Cerebellar nuclear complex (tissue), 1 donor: ENCODE measurements around the gene SLC7A10.
"Not testable (repeated sequence)": the region's sequence is repeated elsewhere in the genome, so short reads cannot be mapped to it uniquely, and the experiment has no call there.

Experiments used
- DNase-seq, 2 experiments: peaks; one replicate each; lab custom pipeline; 2025; lab: John Stamatoyannopoulos, UW

SLC7A10 gene

DNA sequence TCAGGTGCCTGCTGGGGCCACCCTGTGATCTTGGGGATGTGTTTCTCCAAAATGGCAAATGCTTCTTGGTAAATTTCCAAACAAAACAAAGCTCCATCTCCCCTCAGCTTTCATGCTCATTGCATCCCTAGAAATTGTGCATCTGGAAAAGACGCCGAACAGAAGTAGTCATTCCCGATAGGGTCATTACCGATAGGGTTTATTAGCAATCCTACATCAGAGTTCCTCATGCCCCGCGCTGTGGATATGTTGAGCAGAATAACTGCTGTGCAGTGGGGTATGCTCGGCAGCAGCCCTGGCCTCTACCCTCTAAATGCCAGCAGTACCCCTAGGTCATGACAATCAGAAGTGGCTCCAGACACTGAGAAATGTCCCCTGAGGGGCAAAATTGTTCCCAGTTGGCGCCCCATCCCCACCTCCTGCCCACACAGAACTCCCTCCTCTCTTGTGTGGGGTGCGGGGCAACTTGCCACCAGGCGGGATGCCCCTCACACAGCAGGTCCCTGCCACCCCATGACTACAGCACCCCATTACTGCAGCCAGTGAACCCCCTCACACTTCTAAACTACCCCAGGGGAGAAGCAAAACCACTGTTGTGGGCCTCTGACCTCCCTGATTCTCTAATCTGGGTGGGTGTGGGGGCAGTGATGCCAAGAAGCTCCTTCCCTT is 13.0 kb upstream of the SLC7A10 start:
- DNase-seq: no peak

DNA sequence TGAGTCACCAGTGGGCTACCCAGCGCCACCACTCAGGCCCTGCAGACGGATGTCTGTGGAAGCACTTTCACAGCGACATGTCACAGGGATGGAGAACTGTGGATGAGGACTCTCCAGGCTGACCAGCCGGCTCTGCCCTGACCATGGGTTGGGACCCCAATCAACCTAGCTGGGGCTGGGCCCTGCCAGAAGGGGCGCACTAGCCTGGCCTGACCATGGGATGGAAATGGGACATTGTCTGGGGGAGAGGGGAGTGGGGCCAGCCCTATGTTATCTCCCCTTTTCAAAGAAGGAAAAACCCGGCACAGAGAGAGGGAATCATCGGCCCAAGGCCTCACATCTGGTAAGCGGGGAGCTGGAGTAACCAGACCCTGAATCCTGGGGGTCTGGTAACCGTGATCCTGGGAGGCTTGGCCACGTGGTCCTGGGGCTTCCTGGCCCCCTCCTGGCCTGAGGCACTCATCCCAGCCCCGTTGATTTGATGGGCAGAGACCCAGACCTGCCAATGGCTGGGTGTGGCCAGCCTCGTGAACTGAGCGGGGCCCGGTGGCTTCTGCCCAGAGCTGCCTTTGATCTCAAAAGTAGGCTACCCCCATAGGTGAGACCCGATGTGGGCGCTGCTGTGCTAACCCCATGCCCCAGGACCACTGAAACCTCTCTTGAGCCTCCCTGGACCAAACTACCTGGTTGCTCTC is 11.2 kb upstream of the SLC7A10 start:
- DNase-seq: no peak

DNA sequence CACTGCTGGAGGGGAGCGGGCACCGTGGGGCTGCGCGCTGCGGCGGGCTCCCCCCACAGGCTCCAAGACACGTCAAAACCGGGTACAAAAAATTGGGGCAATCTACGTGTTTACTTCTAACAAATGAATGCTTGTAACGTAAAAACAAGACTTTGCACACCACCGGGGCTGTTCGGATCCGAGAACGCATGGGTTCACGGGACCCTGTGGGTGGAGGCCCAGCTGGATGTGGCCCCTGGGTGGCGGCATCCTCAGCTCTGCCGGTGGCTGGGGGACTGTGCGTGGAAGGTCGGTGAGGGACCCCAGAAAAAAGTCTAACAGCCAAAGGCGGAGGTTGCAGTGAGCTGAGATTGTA is 10.3 kb upstream of the SLC7A10 start:
- DNase-seq: no peak

DNA sequence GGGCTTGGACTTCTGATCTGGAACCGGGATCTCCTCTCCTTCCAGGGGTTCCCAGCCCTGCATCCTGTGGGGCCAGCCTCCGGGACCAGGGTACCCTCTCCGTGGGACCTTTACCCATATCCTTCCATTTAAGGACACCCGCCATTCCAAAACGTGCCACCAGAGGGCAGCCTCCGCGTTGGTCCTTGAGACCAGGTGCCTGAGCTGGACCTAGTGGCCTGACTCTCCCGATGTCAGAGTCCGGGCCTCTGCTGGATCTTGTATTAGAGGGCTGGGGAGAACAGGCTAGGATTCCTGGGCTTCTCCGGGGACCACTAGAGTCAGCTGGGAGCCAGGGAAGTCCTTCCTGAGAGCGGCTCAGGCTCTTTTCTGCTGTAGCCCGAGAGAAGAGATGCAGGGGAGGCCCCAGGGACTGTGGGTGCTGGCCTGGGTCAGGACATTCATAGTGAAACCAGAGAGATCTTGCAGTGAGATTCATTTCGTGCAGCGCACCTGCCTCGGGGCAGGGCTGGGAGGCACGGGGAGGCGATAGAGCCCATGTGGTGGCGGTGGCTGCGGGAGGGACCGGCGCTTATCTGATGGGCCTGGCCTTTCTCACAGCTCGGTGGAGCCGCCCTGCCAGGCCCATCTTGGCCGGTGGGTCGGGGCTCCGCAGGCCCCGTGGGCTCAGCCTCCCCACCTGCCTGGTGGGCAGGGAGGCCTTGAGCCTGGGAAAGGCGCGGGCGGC is 9.8 kb upstream of the SLC7A10 start:
- DNase-seq: peak in 1 of 2 experiments; percentile 1

DNA sequence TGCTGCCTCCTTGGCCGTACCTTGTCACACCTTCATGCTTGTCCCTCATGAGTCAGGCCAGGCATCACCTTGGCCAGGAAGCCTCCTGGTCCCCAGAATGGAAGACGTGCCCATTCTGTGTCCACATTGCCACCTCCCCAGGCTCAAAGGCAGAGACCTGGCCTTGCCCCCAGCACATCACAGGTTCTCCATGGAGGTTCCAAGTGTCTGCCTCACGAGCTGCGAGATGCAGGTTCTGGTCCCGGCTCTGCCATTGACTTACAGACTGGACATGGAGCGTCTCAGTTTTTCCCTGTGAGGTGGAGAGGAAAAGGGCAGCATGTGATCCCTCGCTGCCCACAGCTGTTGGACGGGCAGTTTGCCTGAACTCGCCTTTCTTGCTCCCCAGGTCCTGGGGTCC is 9.1 kb upstream of the SLC7A10 start:
- no peak for DNase-seq

DNA sequence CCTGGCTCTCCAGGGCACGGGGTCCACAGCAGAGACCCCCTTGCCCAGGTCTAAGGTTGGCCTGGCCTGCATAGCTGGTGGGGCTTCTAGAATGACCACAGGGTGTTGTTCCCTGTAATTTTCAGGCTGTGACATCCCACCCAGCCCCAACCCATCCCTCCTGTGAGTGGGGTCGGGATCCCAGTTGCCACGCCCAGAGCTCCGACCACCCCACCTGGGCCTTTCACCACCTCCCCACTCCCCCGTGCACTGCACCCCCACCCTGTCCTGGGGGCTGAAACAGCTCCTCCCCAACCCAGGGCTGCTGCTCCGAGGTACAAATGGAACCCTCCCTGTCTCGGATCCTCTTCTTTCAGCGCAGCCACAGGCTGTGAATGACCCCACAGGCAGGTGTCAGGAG is 8.4 kb upstream of the SLC7A10 start:
- no peak for DNase-seq

DNA sequence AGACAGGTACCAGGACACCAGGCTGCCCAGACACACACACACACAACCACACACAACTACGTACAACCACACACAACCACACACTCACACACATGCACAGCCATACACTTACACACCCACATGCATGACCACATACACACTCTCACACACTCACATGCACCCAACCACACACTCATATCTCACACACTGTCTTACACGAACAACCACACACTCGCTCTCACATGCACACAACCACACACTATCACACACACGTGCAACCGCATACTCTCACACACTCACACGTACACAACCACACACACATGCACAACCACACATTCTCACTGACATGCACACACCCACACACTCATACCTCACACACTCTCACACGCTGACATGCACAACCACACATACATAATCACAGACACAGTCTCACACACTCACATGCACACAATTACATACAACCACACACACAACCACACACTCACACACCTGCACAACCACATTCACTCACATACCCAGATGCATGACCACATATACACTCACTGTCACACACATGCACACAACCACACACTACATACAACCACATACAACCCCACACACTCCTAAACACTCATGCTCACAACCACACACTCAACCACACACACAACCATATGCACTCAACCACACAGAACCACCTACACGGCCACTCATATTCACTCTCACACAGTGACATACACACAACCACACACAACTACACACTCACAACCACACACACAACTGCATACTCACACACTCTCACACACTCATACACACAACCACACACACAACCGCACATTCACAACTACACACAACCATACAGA is 7.6 kb upstream of the SLC7A10 start:
- DNase-seq: no peak

DNA sequence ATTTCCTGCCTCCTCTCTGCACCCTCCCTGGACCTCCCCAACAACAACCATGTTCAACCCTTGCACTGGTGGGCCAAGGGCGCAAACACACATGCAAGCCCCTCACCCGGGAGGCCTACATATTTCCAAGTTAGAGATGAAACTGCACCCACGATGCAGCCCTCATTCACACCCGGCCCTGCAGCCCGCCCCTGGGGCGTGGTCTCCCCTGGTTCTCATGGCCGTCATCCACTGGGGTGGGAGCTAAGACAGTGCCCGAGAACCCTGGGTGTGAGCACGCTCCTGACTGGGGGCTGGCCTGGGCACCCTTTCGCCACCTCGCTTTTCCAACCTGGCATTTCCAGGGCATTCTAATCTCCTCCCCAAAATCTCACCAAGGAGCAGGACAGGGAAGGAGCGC is 7.0 kb upstream of the SLC7A10 start:
- no peak for DNase-seq

DNA sequence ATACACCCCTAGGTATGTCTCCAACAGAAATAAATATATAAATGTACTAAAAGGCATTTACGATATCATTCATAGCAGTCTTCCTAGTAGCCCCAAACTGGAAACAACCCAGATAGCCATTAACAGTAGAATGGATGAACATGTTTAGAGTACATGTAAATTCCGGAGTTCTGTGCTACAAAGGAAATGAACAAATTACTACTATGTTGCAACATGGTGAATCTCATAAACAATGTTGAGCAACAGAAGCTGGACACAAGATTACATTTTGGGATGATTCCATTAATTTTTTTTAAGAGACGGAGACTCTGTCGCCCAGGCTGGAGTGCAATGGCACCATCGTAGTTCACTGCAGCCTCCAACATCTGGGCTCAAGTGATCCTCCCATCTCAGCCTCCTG is 5.9 kb upstream of the SLC7A10 start:
- no peak for DNase-seq

DNA sequence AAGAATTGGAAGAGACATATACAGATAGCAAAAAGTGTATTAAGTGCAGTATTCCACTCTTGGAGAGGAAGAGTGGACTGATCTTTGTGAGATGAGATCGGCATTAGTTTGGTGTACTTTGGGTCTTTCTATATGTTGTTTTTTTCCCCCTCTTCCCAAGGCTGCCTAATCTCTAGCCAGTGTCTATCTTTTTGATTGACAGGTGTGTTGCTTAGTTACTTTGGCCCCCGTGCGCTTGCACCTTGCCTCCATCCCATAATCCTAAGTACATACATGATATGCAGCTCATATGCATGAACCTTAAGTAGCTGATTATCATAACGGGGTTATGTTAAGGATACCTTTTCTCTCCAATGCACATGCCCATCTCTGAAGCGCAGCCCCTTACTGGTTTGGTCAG is 4.3 kb upstream of the SLC7A10 start:
- DNase-seq: no peak

DNA sequence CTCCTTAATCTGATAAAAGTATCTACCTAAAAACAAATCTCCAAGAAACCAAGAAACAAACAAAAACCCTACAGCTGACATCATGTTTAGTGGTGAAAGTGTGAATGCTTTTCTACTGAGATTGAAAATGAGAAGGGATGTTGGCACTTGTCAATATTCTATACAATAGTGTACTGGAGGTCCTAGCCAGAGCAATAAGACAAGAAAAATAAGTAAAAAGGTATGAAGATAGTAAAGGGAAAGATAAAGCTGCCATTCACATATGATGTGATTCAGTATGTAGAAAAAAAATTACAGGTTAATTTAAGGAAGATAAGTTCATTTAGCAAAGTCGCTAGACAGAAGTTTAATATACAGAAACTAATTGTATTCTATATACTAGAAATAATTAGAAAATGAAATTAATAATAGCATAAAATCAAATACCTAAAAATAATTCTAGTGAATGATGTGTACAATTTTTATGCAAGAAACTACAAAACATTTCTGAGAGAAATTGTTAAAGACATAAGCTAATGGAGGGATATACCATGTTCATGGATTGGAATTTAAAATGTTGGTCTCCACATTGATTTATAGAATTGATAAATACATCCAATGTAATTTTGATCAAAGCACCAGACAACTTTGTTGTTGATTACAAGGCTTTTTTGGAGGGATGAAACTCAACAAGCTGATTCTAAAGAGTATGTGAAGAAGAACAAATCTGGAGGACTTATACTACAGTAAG is 2.4 kb upstream of the SLC7A10 start:
- no peak for DNase-seq

DNA sequence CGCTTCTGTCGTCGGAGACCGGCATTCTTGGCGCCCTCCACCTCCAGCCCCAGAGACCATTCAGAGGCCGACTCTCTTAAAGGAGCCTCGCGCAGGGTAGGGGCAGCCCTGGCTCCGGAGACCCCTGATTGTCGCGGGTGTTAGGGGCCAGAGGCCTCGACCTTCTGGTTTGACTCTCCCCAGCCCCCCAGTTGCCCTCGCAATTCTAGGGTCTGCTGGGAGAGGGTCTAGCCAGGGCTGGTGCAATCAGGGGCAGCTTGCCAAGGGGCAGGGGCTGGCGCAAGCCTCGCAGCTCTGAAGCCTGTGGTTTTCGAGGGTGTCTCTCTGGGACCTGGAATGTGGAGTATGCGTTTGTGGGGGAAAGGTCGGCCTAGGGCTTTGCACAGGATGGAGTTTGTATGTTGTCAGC is 1.6 kb upstream of the SLC7A10 start:
- DNase-seq: no peak

DNA sequence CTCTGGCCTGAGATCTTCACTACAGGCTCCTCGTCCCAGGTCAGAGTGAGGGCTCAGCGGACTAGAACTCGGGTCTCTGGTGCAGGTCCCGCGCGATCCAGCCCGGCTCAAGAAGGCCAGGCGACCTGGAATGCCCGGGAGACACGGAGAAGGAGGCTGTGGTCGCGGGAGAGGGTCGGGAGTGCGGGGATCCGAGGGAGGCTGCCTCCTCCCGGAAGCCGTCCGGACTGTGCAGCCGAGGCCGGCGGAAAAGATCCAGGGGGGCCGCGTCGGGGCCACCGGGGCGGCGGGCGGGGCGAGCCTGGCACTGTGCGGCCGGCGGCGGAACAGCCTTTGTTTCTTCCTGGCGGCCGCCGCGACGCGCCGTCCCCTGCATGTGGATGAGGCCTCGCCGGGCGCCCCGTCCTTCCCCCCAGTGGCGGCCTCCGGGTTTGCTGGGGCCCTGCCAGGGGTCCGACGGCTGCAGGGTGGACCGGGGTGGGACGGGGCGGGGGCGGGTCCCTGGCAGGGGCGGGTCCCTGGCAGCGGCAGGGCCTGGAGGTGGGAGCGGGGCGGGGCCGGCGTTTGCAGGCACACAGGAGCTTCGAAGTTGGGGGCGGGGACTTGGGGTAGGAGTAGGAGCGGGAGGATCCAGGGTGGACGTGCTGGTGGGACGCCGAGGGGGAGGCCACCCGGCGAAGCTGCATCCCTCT is 1.0 kb upstream of the SLC7A10 start:
- DNase-seq: no peak

DNA sequence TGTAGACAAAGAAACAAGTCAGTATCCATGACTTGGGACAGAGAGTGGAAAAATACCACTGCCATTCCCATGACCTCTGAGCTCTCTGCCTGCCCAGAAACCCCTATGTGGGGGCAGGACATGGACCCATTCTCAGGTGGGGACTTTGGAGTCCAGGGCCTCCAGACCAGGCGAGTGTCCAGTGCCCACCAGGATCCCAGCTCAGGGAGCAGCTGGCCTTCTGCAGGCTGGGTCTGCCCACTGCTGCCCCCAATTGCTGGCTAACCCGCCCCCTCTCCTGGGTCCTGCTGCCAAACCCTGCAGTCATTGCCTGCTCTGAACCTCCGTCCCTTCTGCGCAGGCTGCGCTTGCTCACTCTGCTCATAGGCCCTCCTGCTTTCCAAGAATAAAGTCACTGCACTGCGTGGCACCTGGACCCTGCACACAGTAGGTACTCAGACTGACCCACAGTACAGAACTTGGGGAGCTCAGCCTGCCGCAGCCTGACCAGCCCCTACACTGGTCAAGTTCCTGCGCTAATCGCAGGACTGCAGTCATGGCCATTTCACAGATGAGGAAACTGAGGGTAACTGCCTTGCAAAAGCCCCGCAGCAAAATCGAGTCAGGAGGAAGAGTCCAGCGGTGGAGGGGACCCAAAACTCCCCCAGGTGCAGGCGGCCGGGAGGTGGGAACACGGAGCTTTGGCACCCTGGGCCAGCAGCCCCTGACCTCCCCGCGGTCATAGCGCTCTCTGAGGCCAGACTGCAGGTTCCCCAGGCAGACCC is 774 bp downstream of the SLC7A10 start:
- DNase-seq: no peak

DNA sequence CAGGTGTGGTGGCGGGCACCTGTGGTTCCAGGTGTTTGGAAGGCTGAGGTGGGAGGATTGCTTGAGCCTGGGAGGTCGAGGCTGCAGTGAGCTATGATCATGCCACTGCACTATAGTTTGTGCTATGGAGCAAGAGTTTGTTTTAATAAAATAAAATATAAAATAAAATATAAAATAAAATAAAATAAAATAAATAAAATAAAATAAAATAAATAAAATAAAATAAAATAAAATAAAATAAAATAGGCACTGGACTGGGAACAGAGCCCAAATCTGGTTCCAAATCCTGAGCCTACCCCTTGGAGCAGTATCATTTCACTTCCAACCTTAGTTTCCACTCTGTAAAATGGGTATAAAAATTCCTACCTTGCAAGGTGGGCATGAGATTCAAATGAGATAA is 3.4 kb downstream of the SLC7A10 start:
- DNase-seq: not testable (repeated sequence)

DNA sequence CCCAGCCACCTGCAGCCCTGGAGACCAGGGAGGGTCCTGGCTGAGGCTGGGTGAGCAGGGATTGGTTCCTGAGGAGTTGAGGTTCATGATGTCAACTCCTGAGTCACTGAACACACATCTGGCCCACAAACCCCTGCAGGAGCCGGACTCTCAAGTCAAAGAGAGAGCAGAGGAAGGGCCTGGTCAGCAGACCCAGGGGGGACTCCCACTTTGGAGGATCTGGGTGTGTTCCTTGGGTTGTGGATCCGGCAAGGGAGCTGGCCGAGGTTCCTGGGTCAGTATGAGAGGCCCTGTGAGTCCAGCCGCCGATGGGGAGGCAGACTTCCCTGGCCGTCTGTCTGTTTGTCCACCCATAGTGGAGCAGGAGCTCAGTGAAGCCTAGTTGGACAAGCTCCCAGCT is 4.0 kb downstream of the SLC7A10 start:
- no peak for DNase-seq

DNA sequence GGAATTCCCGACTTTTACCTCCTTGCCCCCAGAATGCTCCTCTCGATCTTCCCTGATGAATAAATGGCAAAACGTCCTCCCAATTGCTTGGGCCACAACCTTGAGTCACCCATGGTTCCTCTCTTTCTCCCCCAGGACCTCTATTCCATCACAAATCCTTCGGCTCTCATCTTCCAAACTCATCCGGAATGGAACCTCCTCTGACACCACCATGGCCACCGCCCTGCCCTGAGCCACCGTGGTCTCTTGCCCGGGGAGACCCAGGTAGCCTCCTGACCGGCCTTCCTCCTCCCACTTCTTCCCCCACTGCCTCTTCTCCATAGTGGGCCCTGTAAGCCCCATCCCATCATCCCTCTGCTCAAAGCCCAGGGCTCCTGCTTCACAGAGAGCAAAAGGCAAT is 4.9 kb downstream of the SLC7A10 start:
- DNase-seq: no peak

DNA sequence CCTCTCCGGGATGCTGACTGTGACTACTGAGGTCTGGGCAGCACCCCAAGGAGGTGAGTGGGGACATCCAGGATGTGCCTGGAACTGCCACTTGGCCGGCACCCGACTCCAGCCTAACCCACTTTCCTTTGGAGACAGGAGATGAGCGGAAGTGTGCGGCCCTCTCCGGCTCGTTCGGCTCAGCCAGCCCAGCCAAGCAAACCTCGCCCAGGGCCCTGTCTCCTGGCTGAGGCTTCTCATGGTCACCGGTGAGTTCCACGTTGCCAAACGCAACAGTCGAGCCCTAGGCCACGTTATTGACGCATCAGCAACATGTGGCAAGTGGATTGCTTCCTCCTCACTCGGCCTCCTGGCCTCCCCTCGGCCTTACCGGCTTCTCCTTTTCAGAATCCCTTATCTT is 5.5 kb downstream of the SLC7A10 start:
- no peak for DNase-seq

DNA sequence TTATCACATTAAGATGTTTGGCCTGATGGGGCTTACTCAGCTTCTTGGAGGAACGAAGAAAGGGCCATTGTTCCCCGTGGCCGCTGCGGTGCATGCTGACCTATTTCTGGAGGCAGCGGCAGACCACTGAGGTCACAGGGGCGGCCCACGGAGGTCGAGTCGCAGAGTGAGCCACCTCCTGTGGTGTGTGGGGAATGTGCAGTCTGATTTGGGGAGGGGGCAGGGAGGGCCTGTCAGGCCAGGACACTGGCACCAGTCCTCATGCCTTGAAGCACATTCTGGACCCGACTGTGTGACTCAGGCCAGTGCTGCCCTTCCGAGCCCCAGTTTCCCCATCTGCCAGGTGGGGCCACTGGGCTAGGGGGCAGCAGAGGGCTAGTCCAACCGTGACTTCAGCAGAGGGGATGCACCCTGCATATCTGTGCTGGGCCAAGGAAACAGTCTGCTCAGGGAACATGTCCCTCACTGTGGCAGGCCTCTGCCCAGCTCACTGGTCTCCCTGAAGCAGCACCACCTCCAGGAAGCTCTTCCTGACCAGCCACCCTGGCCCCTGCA is 6.3 kb downstream of the SLC7A10 start:
- DNase-seq: no peak

DNA sequence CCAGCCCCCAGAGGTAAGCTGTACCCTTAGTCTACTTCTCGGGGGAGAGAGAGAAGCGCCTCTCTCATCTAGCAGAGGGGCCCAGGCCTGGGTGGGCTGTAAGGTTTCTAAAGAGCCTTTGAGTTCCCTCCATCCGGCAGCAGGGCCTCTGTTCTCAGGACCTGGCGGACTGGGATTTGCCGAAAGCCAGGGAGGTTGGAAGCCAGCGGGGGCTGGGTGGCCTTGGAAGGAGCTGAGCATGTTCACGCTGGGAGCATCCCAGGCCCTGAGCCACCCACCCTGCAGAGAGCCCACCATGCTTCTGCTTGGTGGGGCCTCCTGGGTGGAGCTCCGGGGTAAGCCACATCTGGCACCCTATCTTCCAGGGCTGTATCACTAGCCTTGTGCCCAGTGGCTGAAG is 7.8 kb downstream of the SLC7A10 start:
- DNase-seq: no peak
